Stomach (tissue), 9 donors: ENCODE data around the gene CLOCK. TPM values are rescaled to one million over a fixed set of nuclear protein-coding genes. Genes with fewer than 3 reads are reported as not detected.
A peak's percentile ranks its signal among the peaks of the same experiment; 100 is the strongest.

Experiments used
- DNase-seq, 2 donors: peaks; one replicate each; pipeline versions ENCODE4 v3.0.0 to v3.0.0-alpha.2; 2013 to 2019
- H3K27ac ChIP-seq, 5 donors: fragments of 200-600 bp in 4 of 5; sonication (generic) in 4 of 5; one replicate each; pipeline ENCODE4 v1.5.1; 2013 to 2019; ENCODE audit warnings: mild to moderate bottlenecking in 1 of 5, moderate library complexity in 1 of 5
- H3K27me3 ChIP-seq, 3 donors: fragments of 200-600 bp; sonication (generic); one replicate each; pipeline ENCODE4 v1.5.1; 2017 to 2019; ENCODE audit warnings: mixed run types in 1 of 3
- H3K36me3 ChIP-seq, 4 donors: fragments of 200-600 bp; sonication (generic); 1 replicate in 3 of 4; 2 replicates in 1 of 4; pipeline ENCODE4 v1.5.1; 2016 to 2019
- H3K4me1 ChIP-seq, 4 donors: fragments of 200-600 bp; sonication (generic); one replicate each; pipeline ENCODE4 v1.5.1; 2016 to 2019
- H3K4me3 ChIP-seq, 4 donors: fragments of 200-600 bp; sonication (generic) in 3 of 4; one replicate each; pipeline ENCODE4 v1.5.1; 2016 to 2019; ENCODE audit warnings: mild to moderate bottlenecking in 1 of 4
- H3K9me3 ChIP-seq, 4 donors: fragments of 200-600 bp; sonication (generic); one replicate each; pipeline ENCODE4 v1.5.1; 2016 to 2019
- CTCF ChIP-seq, 7 experiments: fragments of 450-650 bp in 4 of 7; fragments of 200-600 bp in 3 of 7; sonication (generic) in 3 of 7; IDR thresholded peaks; one replicate each; pipeline ENCODE4 v1.5.1; 2016 to 2019; ENCODE audit warnings: antibody characterized with exemption in 7 of 7, control low read depth in 2 of 7, mild to moderate bottlenecking in 1 of 7
- EP300 ChIP-seq: sonication (generic); formaldehyde crosslinking; IDR thresholded peaks from one replicate; pipeline ENCODE4 v1.6.1; 2017; ENCODE audit warnings: antibody characterized with exemption
- POLR2A ChIP-seq, 4 donors: fragments of 450-650 bp; IDR thresholded peaks; one replicate each; pipeline ENCODE4 v1.6.1; 2016; ENCODE audit warnings: antibody characterized with exemption in 4 of 4, control low read depth in 2 of 4, mild to moderate bottlenecking in 1 of 4, moderate library complexity in 1 of 4
- POLR2AphosphoS5 ChIP-seq, 3 donors: sonication (generic); formaldehyde crosslinking; IDR thresholded peaks; one replicate each; pipeline ENCODE4 v1.6.1; 2016; ENCODE audit warnings: antibody characterized with exemption in 3 of 3
- WGBS, 5 donors: extraction: QIAGEN DNeasy Blood & Tissue Kit in 3 of 5; methylation state at CpG; one replicate each; pipeline versions ENCODE4 v1.1.5 to v1.1.7; 2013 to 2018; 5-methylcytosine and 5-hydroxymethylcytosine counted together
- intact Hi-C: fragments of 100-400 bp; cut with DNase I; formaldehyde crosslinking; loops from one replicate; pipeline ENCODE4 v1.15.1; 2023; ENCODE audit warnings: low total_unique reads
- polyA plus RNA-seq, 3 donors: library from polyadenylated mRNA; stranded (reverse); fragments of 200-250 nt; gene quantifications; one replicate each; pipeline ENCODE4 v1.2.3, GENCODE V29; 2013
- total RNA-seq, 5 donors: library from RNA; depleted of rRNA; stranded (reverse); fragments of >200 nt; gene quantifications; one replicate each; pipeline versions ENCODE4 v1.1.0 to v1.2.3, GENCODE V29; 2014 to 2016
- donor health status: healthy with polysubstance abuse.
- donor health status: Bipolar disorder and iron deficiency.
- donor health status: healthy.

Gene CLOCK
- total and polyA plus RNA-seq, 8 donors = 3.2 to 123 (median 21.4) TPM

GRCh38 chr4:55445921-55446577 lies 100.7 kb downstream of the CLOCK start:
- WGBS, 5 donors = 94 to 97% (median 95%) methylated on average over 2 of the region's 2 CpGs
- H3K9me3 ChIP-seq = no peaks in the 10 kb centered on the region
- H3K27me3 ChIP-seq = no peaks in the 10 kb centered on the region
- TF ChIP-seq EP300 = no peak
- no peak for TF ChIP-seq CTCF (IDR thresholded peaks at IDR 0.05)
- TF ChIP-seq POLR2AphosphoS5 (IDR thresholded peaks at IDR 0.05) = no peak
- TF ChIP-seq POLR2A (IDR thresholded peaks at IDR 0.05) = no peak
- intact Hi-C loops = no loop called here
- DNase-seq = no peak
- no peak overlapping the region for H3K27ac ChIP-seq
- H3K4me3 ChIP-seq = no peak overlapping the region
- peaks cover 0 to 7% (median 3%) of the 10 kb centered on the region in 4 donors for H3K4me1 ChIP-seq
- peaks cover 12 to 83% (median 79%) of the 10 kb centered on the region in 4 donors for H3K36me3 ChIP-seq

GRCh38 chr4:55444827-55445226 lies 101.9 kb downstream of the CLOCK start:
- H3K36me3 ChIP-seq = peaks cover 12 to 76% (median 70%) of the 10 kb centered on the region in 4 donors
- WGBS, 5 donors = 12 to 35% (median 17%) methylated on average over 2 of the region's 2 CpGs; no CpG with 5 or more reads in 1 of the 5 donors
- no peaks in the 10 kb centered on the region for H3K9me3 ChIP-seq
- no peaks in the 10 kb centered on the region for H3K27me3 ChIP-seq
- H3K4me1 ChIP-seq = peaks cover 0 to 11% (median 3%) of the 10 kb centered on the region in 4 donors
- H3K4me3 ChIP-seq = no peak overlapping the region
- peak in 1 of 2 donors; percentile 66 for DNase-seq
- intact Hi-C loops = no loop called here
- TF ChIP-seq POLR2A (IDR thresholded peaks at IDR 0.05) (no peak), EP300 (no peak), CTCF (IDR thresholded peaks at IDR 0.05) (peak in 2 of 7 experiments; percentile 9 to 36), POLR2AphosphoS5 (IDR thresholded peaks at IDR 0.05) (peak in 1 of 3 donors; percentile 28)
- H3K27ac ChIP-seq = no peak overlapping the region

GRCh38 chr4:55442541-55442940 lies 104.2 kb downstream of the CLOCK start:
- TF ChIP-seq POLR2AphosphoS5 (IDR thresholded peaks at IDR 0.05) = no peak
- no peak for TF ChIP-seq POLR2A (IDR thresholded peaks at IDR 0.05)
- H3K36me3 ChIP-seq = peaks cover 3 to 66% (median 58%) of the 10 kb centered on the region in 4 donors
- H3K4me3 ChIP-seq = no peak overlapping the region
- peaks cover 7 to 18% (median 9%) of the 10 kb centered on the region in 4 donors for H3K4me1 ChIP-seq
- H3K27me3 ChIP-seq = no peaks in the 10 kb centered on the region
- H3K9me3 ChIP-seq = no peaks in the 10 kb centered on the region
- 71 to 88% (median 81%) methylated on average over 1 of the region's 1 CpG for whole genome bisulfite sequencing, 5 donors
- DNase-seq = no peak
- H3K27ac ChIP-seq = no peak overlapping the region
- intact Hi-C loops = no loop called here

GRCh38 chr4:55440786-55441185 lies 105.9 kb downstream of the CLOCK start:
- Histone ChIP-seq H3K27ac (no peak overlapping the region), H3K4me3 (no peak overlapping the region), H3K4me1 (peaks cover 7 to 24% (median 12%) of the 10 kb centered on the region in 4 donors), H3K27me3 (no peaks in the 10 kb centered on the region), H3K9me3 (no peaks in the 10 kb centered on the region), H3K36me3 (peaks cover 3 to 65% (median 60%) of the 10 kb centered on the region in 4 donors)
- no peak for DNase-seq
- 86 to 97% (median 95%) methylated on average over 2 of the region's 2 CpGs for WGBS, 5 donors
- TF ChIP-seq POLR2AphosphoS5 (IDR thresholded peaks at IDR 0.05) (no peak), POLR2A (IDR thresholded peaks at IDR 0.05) (no peak), EP300 (no peak), CTCF (IDR thresholded peaks at IDR 0.05) (no peak)
- intact Hi-C loops = no loop called here

- Histone ChIP-seq H3K27ac (peak overlapping the region in 4 of 5 donors; percentile 68 to 79 (median 73)), H3K36me3 (peaks cover 7 to 74% (median 68%) of the 10 kb centered on the region in 4 donors)
- DNase-seq = no peak
Observed at GRCh38 chr4:55439023-55439422, 107.7 kb downstream of the CLOCK start.

More at GRCh38 chr4:55439023-55439422, 107.7 kb downstream of the CLOCK start:
- TF ChIP-seq POLR2AphosphoS5 (IDR thresholded peaks at IDR 0.05) (no peak), EP300 (no peak), POLR2A (IDR thresholded peaks at IDR 0.05) (no peak), CTCF (IDR thresholded peaks at IDR 0.05) (no peak)
- Histone ChIP-seq H3K27me3 (no peaks in the 10 kb centered on the region), H3K4me3 (no peak overlapping the region), H3K4me1 (peaks cover 7 to 37% (median 14%) of the 10 kb centered on the region in 4 donors), H3K9me3 (no peaks in the 10 kb centered on the region)
- intact Hi-C loops = no loop called here
